MCF 10A (cell line): ENCODE measurements around the gene STAG1. TPM values are rescaled to one million over a fixed set of nuclear protein-coding genes. Genes with fewer than 3 reads are reported as not detected.

Source experiments
- BruUV-seq: library from RNA; stranded (reverse); fragments of 400-500 nt; replicated peaks from 2 replicates; lab custom pipeline; 2021; lab: Mats Ljungman, UMichigan
- CTCF ChIA-PET: fragments of 300-600 bp; sonication (Branson Sonifier 250); formaldehyde crosslinking; extraction: SDS; loops from one replicate; lab custom pipeline; 2021; ENCODE audit warnings: antibody characterized with exemption, inconsistent platforms; lab: Yijun Ruan, JAX
- POLR2A ChIA-PET: fragments of 300-600, 350-650 bp; sonication (Branson Sonifier 250); formaldehyde crosslinking; extraction: SDS; loops from one replicate; lab custom pipeline; 2020; ENCODE audit warnings: antibody characterized with exemption, inconsistent platforms; lab: Yijun Ruan, JAX
- DNase-seq: peaks from one replicate; pipeline ENCODE4 v3.0.0-alpha.2; 2018; ENCODE audit not compliant: unreplicated experiment
- H3K27ac Mint-ChIP-seq: one replicate; pipeline ENCODE4 v1.8.0; 2022; ENCODE audit warnings: mild to moderate bottlenecking, low read depth, mixed read lengths; ENCODE audit not compliant: unreplicated experiment
- H3K27me3 Mint-ChIP-seq: one replicate; pipeline ENCODE4 v1.8.0; 2022; ENCODE audit warnings: mixed read lengths; ENCODE audit not compliant: insufficient read depth, unreplicated experiment
- H3K36me3 Mint-ChIP-seq: one replicate; pipeline ENCODE4 v1.8.0; 2022; ENCODE audit warnings: mild to moderate bottlenecking, moderate library complexity, mixed read lengths; ENCODE audit not compliant: insufficient read depth, unreplicated experiment
- H3K4me1 Mint-ChIP-seq: one replicate; pipeline ENCODE4 v1.8.0; 2022; ENCODE audit warnings: mixed read lengths; ENCODE audit not compliant: insufficient read depth, unreplicated experiment
- H3K4me3 Mint-ChIP-seq: one replicate; pipeline ENCODE4 v1.8.0; 2022; ENCODE audit warnings: mild to moderate bottlenecking, moderate library complexity, mixed read lengths; ENCODE audit not compliant: unreplicated experiment
- H3K9me3 Mint-ChIP-seq: one replicate; pipeline ENCODE4 v1.8.0; 2022; ENCODE audit warnings: mixed read lengths; ENCODE audit not compliant: unreplicated experiment
- intact Hi-C: fragments of 100-400 bp; cut with micrococcal nuclease; formaldehyde crosslinking; loops from 2 replicates; pipeline ENCODE4 v1.14.1; 2022
- total RNA-seq: library from RNA; stranded (reverse); gene quantifications from 2 replicates; pipeline ENCODE4 v1.2.3, GENCODE V29; 2022
- TF ChIP-seq, protein P1 (sequence below): fragments of 200-600 bp; IDR thresholded peaks from one replicate; pipeline ENCODE4 v1.8.0; 2022; ENCODE audit warnings: antibody characterized with exemption, mild to moderate bottlenecking; ENCODE audit not compliant: unreplicated experiment

Gene STAG1
- total RNA-seq, 1 experiment from 2014 or later, result 34.3 TPM

DNA sequence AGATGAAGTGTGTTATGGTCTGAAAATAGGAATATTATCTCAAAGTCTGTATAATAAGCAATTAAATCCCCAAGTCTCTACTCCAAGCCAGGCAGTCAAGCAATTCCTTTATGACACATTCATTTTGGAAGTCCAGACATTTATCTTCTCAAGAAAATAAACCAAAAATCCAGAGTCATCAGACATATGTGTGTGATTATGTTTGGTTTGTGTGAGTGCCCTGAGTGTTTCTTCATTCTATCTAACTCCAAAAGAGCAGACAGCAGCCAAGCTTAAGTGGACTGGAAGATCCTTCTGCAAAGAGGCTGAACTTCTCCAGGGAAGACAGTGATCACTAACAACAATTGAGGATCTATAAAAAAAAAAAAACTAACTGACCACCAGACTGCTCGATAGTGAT is 239.8 kb downstream of the STAG1 start:
- BruUV-seq, result no TSS peak
- peaks cover 6% of the 10 kb centered on the region for H3K36me3 Mint-ChIP-seq
- TF ChIP-seq, protein P1, sequence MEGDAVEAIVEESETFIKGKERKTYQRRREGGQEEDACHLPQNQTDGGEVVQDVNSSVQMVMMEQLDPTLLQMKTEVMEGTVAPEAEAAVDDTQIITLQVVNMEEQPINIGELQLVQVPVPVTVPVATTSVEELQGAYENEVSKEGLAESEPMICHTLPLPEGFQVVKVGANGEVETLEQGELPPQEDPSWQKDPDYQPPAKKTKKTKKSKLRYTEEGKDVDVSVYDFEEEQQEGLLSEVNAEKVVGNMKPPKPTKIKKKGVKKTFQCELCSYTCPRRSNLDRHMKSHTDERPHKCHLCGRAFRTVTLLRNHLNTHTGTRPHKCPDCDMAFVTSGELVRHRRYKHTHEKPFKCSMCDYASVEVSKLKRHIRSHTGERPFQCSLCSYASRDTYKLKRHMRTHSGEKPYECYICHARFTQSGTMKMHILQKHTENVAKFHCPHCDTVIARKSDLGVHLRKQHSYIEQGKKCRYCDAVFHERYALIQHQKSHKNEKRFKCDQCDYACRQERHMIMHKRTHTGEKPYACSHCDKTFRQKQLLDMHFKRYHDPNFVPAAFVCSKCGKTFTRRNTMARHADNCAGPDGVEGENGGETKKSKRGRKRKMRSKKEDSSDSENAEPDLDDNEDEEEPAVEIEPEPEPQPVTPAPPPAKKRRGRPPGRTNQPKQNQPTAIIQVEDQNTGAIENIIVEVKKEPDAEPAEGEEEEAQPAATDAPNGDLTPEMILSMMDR, result no peak
- CTCF ChIA-PET, result interaction anchor here (0.7 kb wide), 1 partner anchor 241 kb away, joined by 6 read pairs; no protein-coding TSS in a partner anchor
- H3K27me3 Mint-ChIP-seq, result no peaks in the 10 kb centered on the region
- H3K4me3 Mint-ChIP-seq, result no peak overlapping the region
- no peaks in the 10 kb centered on the region for H3K9me3 Mint-ChIP-seq
- H3K4me1 Mint-ChIP-seq, result peaks cover 5% of the 10 kb centered on the region
- H3K27ac Mint-ChIP-seq, result no peak overlapping the region
- POLR2A ChIA-PET, result interaction anchor here (1.6 kb wide), 1 partner anchor 8 kb away, joined by 6 read pairs; no protein-coding TSS in a partner anchor
- intact Hi-C loops, result no loop called here
- DNase-seq, result no peak

- BruUV-seq, result no TSS peak
- Mint-ChIP-seq H3K27me3 (no peaks in the 10 kb centered on the region), H3K9me3 (no peaks in the 10 kb centered on the region), H3K36me3 (peaks cover 11% of the 10 kb centered on the region), H3K27ac (no peak overlapping the region), H3K4me3 (no peak overlapping the region), H3K4me1 (peaks cover 5% of the 10 kb centered on the region)
- ChIA-PET POLR2A (interaction anchor here (0.6 kb wide), 1 partner anchor 9 kb away, joined by 4 read pairs; no protein-coding TSS in a partner anchor), CTCF (no interaction called here)
- TF ChIP-seq, protein P1, result no peak
- intact Hi-C loops, result no loop called here
- DNase-seq, result no peak
These were observed 246.5 kb downstream of the STAG1 start for GRCh38 chr3:136505676-136506075.

DNA sequence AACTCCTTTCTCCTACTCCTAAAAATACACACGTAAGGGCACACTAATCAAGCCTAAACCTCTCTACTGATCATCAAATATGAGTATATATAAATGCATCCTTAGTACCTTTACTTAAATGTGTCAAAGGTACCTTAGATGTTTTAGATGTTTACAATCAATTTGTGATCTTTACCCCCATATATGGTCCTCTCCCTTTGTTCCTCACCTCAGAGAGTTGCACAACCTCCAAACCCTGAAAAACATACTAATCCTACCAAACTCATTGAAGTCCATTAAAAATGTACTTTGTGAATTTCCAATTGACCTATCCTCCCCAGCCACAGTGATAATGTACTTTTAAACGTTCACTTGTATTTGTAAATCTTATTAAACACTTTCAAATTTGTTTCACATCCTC is 249.1 kb downstream of the STAG1 start:
- TF ChIP-seq, protein P1, result no peak
- Mint-ChIP-seq H3K27me3 (no peaks in the 10 kb centered on the region), H3K4me1 (peaks cover 5% of the 10 kb centered on the region), H3K27ac (no peak overlapping the region), H3K4me3 (no peak overlapping the region), H3K36me3 (peaks cover 21% of the 10 kb centered on the region), H3K9me3 (no peaks in the 10 kb centered on the region)
- DNase-seq, result no peak
- ChIA-PET CTCF (no interaction called here), POLR2A (no interaction called here)
- intact Hi-C loops, result no loop called here
- BruUV-seq, result no TSS peak

GRCh38 chr3:136498919-136499447 is 253.2 kb downstream of the STAG1 start:
- TF ChIP-seq, protein P1, result no peak
- intact Hi-C loops, result no loop called here
- Mint-ChIP-seq H3K36me3 (peaks cover 13% of the 10 kb centered on the region), H3K27me3 (no peaks in the 10 kb centered on the region), H3K4me3 (no peak overlapping the region), H3K27ac (no peak overlapping the region), H3K4me1 (no peaks in the 10 kb centered on the region), H3K9me3 (no peaks in the 10 kb centered on the region)
- DNase-seq, result no peak
- ChIA-PET POLR2A (no interaction called here), CTCF (no interaction called here)
- no TSS peak for BruUV-seq
